ENCODE data around the gene IQCF6. TPM values are rescaled to one million over a fixed set of nuclear protein-coding genes. Genes with fewer than 3 reads are reported as not detected.
"Not testable (repeated sequence)": the region's sequence is repeated elsewhere in the genome, so short reads cannot be mapped to it uniquely, and the experiment has no call there.

Gene IQCF6
- total RNA-seq, 2 donors from 2014 or later: not detected

DNA sequence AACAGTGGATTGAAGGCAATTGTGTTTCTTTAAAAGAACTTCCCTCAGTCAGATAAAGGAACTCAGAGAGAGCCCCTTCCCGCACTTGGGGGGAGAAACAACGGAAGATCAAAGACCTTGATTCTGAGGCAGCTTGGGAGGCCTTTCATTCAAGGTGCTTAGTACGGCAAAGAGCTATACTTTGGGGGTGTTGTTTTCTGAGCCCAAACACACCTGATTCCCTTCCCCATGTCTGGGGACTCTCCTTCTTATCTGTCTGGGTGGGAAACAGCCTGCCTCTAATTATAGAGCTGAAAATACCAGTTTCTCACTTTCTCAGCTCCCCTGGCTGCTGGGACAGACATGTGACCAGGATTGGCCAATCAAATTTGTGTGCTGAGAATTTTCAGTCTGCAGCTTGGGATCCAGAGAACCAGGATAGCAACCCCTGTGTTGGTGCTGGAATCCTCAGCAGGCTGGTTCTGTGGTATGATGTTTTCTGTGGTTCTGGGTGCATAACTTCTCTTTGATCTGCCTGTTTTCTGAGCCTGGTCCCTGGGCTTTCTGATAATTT, 19.4 kb upstream of the IQCF6 start:
- Mint-ChIP-seq H3K4me1 (peaks cover 18% of the 10 kb centered on the region), H3K27me3 (peaks cover 16% of the 10 kb centered on the region), H3K27ac (peak overlapping the region; percentile 37), H3K4me3 (no peak overlapping the region), H3K36me3 (ENCODE audit: low read depth) (peaks cover 2% of the 10 kb centered on the region)
- ATAC-seq: no peak
- no peak for DNase-seq
- no peaks in the 10 kb centered on the region for H3K9me3 ChIP-seq (ENCODE audit: control insufficient read depth, low read length, poor library complexity, severe bottlenecking)

DNA sequence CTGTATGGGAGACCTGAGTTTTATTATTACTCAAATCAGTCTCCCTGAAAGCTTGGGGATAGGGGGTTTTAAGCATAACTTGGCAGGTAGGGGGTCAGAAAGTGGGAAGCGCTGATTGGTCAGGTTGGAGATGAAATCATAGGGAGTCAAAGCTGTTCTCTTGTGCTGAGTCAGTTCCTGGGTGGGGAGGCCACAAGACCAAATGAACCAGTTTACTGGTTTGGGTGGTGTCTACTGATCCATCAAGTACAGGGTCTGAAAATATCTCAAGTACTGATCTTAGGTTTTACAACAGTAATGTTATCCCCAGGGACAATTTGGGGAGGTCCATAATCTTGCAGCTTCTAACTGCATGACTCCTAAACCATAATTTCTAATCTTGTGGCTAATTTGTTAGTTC, 17.8 kb upstream of the IQCF6 start:
- Mint-ChIP-seq H3K4me3 (peak overlapping the region; percentile 7), H3K27ac (peak overlapping the region; percentile 44), H3K27me3 (peaks cover 16% of the 10 kb centered on the region), H3K4me1 (peaks cover 18% of the 10 kb centered on the region), H3K36me3 (ENCODE audit: low read depth) (peaks cover 2% of the 10 kb centered on the region)
- H3K9me3 ChIP-seq (ENCODE audit: control insufficient read depth, low read length, poor library complexity, severe bottlenecking): no peaks in the 10 kb centered on the region
- no peak for DNase-seq
- no peak for ATAC-seq

DNA sequence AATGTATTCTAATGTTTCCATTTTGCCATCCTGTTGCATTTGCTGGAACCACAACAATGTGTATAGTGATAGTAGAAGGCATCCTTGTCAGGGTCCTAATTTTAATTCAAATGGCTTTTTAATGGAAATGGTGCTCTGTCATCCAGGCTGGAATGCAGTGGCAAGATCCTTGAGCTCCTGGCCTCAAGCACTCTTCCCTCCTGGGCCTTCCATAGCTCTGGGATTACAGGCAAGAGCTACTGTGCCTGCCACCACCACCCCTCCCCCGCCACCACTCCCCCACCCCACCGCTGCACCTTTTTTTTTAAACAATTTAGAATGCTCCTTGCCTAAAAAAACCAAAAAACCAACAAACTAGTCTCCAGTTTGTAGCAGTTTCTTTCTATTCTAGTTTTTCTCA, 15.2 kb upstream of the IQCF6 start:
- Mint-ChIP-seq H3K4me3 (no peak overlapping the region), H3K27ac (no peak overlapping the region), H3K36me3 (ENCODE audit: low read depth) (peaks cover 2% of the 10 kb centered on the region), H3K27me3 (peaks cover 12% of the 10 kb centered on the region), H3K4me1 (peaks cover 19% of the 10 kb centered on the region)
- no peak for ATAC-seq
- H3K9me3 ChIP-seq (ENCODE audit: control insufficient read depth, low read length, poor library complexity, severe bottlenecking): no peaks in the 10 kb centered on the region
- DNase-seq: no peak

DNA sequence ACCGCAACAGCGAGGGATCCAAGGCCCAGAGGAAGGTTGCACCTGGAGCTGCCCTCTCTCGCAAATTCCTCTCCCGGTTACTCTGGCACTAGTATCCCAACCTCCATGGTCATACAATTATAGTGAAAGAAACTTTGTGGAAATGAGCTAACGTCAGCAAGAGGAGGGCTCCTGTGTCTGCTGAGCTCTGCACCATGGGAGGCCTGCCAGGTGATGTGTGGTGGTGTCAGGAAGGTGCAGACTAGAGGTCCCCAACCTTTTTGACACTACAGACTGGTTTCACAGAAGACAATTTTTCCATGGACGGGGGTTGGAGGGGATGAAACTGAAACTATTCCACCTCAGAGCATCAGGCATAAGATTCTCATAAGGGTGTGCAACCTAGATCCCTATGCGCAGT, 13.2 kb upstream of the IQCF6 start:
- no peak overlapping the region for H3K27ac Mint-ChIP-seq
- H3K27me3 Mint-ChIP-seq: peaks cover 16% of the 10 kb centered on the region
- ATAC-seq (no peak), DNase-seq (no peak)
- H3K4me3 Mint-ChIP-seq: no peak overlapping the region
- peaks cover 17% of the 10 kb centered on the region for H3K4me1 Mint-ChIP-seq
- peaks cover 3% of the 10 kb centered on the region for H3K36me3 Mint-ChIP-seq (ENCODE audit: low read depth)
- H3K9me3 ChIP-seq (ENCODE audit: control insufficient read depth, low read length, poor library complexity, severe bottlenecking): no peaks in the 10 kb centered on the region

DNA sequence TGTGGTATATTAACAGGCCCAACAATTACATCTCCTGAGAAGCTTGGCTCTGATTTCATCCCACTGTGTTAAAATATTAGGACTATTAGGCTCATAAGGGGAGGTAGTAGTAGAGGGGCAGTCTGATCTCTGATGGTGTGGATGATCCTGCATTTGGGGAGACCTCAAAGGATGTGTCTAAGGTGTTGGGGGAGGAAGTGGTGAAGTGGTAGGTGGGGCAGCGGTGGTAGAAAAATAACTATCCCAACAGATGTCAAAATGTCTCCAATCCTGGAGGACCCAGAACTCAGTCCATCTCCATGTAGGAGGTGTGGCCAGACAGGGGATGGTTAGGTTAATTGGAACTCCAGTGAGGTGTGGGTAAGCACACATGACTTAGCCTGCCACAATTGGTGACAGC, 10.4 kb upstream of the IQCF6 start:
- H3K36me3 Mint-ChIP-seq (ENCODE audit: low read depth): peaks cover 5% of the 10 kb centered on the region
- no peak overlapping the region for H3K27ac Mint-ChIP-seq
- H3K4me1 Mint-ChIP-seq: peaks cover 7% of the 10 kb centered on the region
- H3K4me3 Mint-ChIP-seq: no peak overlapping the region
- ATAC-seq: no peak
- no peaks in the 10 kb centered on the region for H3K9me3 ChIP-seq (ENCODE audit: control insufficient read depth, low read length, poor library complexity, severe bottlenecking)
- peaks cover 31% of the 10 kb centered on the region for H3K27me3 Mint-ChIP-seq
- no peak for DNase-seq

- not testable (repeated sequence) for DNase-seq; ATAC-seq; H3K27ac Mint-ChIP-seq; H3K4me3 Mint-ChIP-seq; H3K4me1 Mint-ChIP-seq; H3K9me3 ChIP-seq (ENCODE audit: control insufficient read depth, low read length, poor library complexity, severe bottlenecking); H3K36me3 Mint-ChIP-seq (ENCODE audit: low read depth)
- H3K27me3 Mint-ChIP-seq: peaks cover 36% of the 10 kb centered on the region
Observed at GRCh38 chr3:51787576-51787975, 8.5 kb upstream of the IQCF6 start.

DNA sequence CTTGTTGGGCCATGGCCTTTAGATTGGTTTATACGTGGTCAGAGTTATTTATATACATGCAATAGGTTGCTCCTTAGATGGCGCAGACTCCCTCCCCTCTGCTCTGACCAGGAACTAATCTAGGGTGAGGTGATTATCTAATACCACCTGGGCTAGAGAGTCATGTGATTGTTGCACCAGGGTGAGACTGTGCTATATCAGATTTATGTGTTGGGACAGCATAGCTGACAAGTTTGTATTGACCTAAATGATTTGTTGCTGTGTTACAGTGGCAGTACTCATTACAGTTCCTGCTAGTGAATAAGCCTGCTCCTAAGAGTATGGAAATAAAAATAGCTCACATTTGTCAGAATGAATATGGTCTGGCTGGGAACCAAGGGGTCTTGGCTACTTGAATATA, 7.2 kb upstream of the IQCF6 start:
- no peaks in the 10 kb centered on the region for H3K9me3 ChIP-seq (ENCODE audit: control insufficient read depth, low read length, poor library complexity, severe bottlenecking)
- H3K36me3 Mint-ChIP-seq (ENCODE audit: low read depth): peaks cover 5% of the 10 kb centered on the region
- H3K27me3 Mint-ChIP-seq: peaks cover 36% of the 10 kb centered on the region
- DNase-seq: no peak
- H3K27ac Mint-ChIP-seq: no peak overlapping the region
- ATAC-seq: no peak
- H3K4me1 Mint-ChIP-seq: peaks cover 7% of the 10 kb centered on the region
- H3K4me3 Mint-ChIP-seq: no peak overlapping the region

- no peak overlapping the region for H3K27ac Mint-ChIP-seq
- peaks cover 2% of the 10 kb centered on the region for H3K36me3 Mint-ChIP-seq (ENCODE audit: low read depth)
- peaks cover 28% of the 10 kb centered on the region for H3K27me3 Mint-ChIP-seq
- H3K4me1 Mint-ChIP-seq: no peaks in the 10 kb centered on the region
- ATAC-seq: no peak
- no peak overlapping the region for H3K4me3 Mint-ChIP-seq
- H3K9me3 ChIP-seq (ENCODE audit: control insufficient read depth, low read length, poor library complexity, severe bottlenecking): no peaks in the 10 kb centered on the region
- DNase-seq: no peak
Observed at GRCh38 chr3:51778554-51778953, 483 bp downstream of the IQCF6 start.

DNA sequence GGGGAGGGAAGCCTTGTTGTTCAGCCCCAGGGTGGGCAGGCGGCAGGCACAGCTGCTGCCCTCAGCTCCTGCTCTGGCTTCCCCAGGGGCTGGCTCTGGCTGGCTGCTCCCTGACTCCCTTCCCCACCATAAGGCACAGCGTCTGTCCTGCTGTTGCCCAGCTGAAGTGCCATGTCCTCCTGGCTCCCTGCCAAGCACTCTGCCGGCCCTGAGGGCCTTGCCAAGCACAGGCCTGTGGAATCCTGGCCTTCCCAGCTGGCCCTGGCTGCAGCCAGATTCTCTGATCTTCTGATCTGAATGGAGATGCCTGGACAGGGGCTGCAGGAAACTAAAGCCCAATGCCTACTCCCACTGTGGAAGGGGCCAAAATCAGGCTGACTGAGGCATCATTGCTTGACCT, 1.1 kb downstream of the IQCF6 start:
- H3K27ac Mint-ChIP-seq: no peak overlapping the region
- no peaks in the 10 kb centered on the region for H3K4me1 Mint-ChIP-seq
- H3K9me3 ChIP-seq (ENCODE audit: control insufficient read depth, low read length, poor library complexity, severe bottlenecking): no peaks in the 10 kb centered on the region
- H3K36me3 Mint-ChIP-seq (ENCODE audit: low read depth): peaks cover 2% of the 10 kb centered on the region
- DNase-seq: no peak
- no peak for ATAC-seq
- no peak overlapping the region for H3K4me3 Mint-ChIP-seq
- H3K27me3 Mint-ChIP-seq: peaks cover 34% of the 10 kb centered on the region

DNA sequence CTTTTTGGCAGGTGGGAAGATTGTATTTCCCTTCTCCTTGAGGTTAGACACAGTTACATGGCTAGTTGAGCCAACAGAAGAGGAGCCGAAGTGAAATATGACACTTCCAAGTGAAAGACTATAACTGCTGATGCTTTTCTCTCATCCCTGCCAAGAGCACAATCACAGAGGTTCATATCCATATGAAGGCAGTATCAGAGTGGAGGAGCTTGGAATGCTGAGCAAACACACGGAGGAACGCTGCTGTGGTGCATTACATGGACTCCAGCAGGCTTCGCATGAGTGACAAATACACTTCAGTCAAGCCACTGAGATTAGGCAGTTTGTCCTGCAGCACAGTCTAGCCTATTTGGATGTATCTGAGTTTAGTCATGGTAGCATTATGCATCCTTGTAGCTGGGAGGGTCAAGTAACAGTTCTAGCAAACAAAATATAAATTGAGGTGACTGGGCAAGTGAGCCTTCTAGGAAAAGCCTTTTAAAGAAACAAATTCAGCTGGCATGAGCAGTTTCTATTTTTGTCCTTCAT, 5.4 kb downstream of the IQCF6 start:
- no peaks in the 10 kb centered on the region for H3K4me1 Mint-ChIP-seq
- no peak overlapping the region for H3K27ac Mint-ChIP-seq
- no peak for DNase-seq
- no peak overlapping the region for H3K4me3 Mint-ChIP-seq
- peaks cover 35% of the 10 kb centered on the region for H3K27me3 Mint-ChIP-seq
- no peaks in the 10 kb centered on the region for H3K9me3 ChIP-seq (ENCODE audit: control insufficient read depth, low read length, poor library complexity, severe bottlenecking)
- ATAC-seq: no peak
- H3K36me3 Mint-ChIP-seq (ENCODE audit: low read depth): peaks cover 5% of the 10 kb centered on the region

- no peaks in the 10 kb centered on the region for H3K36me3 Mint-ChIP-seq (ENCODE audit: low read depth)
- ATAC-seq (no peak), DNase-seq (no peak)
- no peak overlapping the region for H3K27ac Mint-ChIP-seq
- H3K4me3 Mint-ChIP-seq: no peak overlapping the region
- no peaks in the 10 kb centered on the region for H3K4me1 Mint-ChIP-seq
- no peaks in the 10 kb centered on the region for H3K27me3 Mint-ChIP-seq
- H3K9me3 ChIP-seq (ENCODE audit: control insufficient read depth, low read length, poor library complexity, severe bottlenecking): peaks cover 6% of the 10 kb centered on the region
Observed at GRCh38 chr3:51759203-51759602, 19.8 kb downstream of the IQCF6 start.

- not testable (repeated sequence) for DNase-seq; ATAC-seq; H3K36me3 Mint-ChIP-seq (ENCODE audit: low read depth); H3K4me1 Mint-ChIP-seq; H3K9me3 ChIP-seq (ENCODE audit: control insufficient read depth, low read length, poor library complexity, severe bottlenecking); H3K27ac Mint-ChIP-seq; H3K27me3 Mint-ChIP-seq; H3K4me3 Mint-ChIP-seq
Observed at GRCh38 chr3:51753763-51754750, 25.0 kb downstream of the IQCF6 start.

GRCh38 chr3:51751287-51751686, 27.8 kb downstream of the IQCF6 start:
- H3K36me3 Mint-ChIP-seq (ENCODE audit: low read depth): no peaks in the 10 kb centered on the region
- no peaks in the 10 kb centered on the region for H3K9me3 ChIP-seq (ENCODE audit: control insufficient read depth, low read length, poor library complexity, severe bottlenecking)
- H3K27me3 Mint-ChIP-seq: no peaks in the 10 kb centered on the region
- H3K4me3 Mint-ChIP-seq: no peak overlapping the region
- no peak for DNase-seq
- H3K4me1 Mint-ChIP-seq: peaks cover 5% of the 10 kb centered on the region
- no peak overlapping the region for H3K27ac Mint-ChIP-seq
- ATAC-seq: no peak
